Cortex of kidney (tissue), 1 donor: ENCODE results near the gene TBC1D1.

Experiments used
- DNase-seq: peaks from one replicate; lab custom pipeline; 2025; lab: John Stamatoyannopoulos, UW

The TBC1D1 gene

GRCh38 chr4:38149472-38149996, 258.6 kb downstream of the TBC1D1 start:
- no peak for DNase-seq

GRCh38 chr4:38149997-38150671, 259.2 kb downstream of the TBC1D1 start:
- DNase-seq: no peak

GRCh38 chr4:38150766-38151165, 259.9 kb downstream of the TBC1D1 start:
- DNase-seq: no peak

GRCh38 chr4:38151873-38152272, 261.0 kb downstream of the TBC1D1 start:
- DNase-seq: no peak

GRCh38 chr4:38152305-38152704, 261.4 kb downstream of the TBC1D1 start:
- DNase-seq: no peak

GRCh38 chr4:38152721-38153386, 262.0 kb downstream of the TBC1D1 start:
- no peak for DNase-seq

GRCh38 chr4:38153387-38153760, 262.5 kb downstream of the TBC1D1 start:
- DNase-seq: no peak

GRCh38 chr4:38154252-38154651, 263.4 kb downstream of the TBC1D1 start:
- no peak for DNase-seq

- DNase-seq: no peak
Measured at GRCh38 chr4:38154681-38155588, 264.1 kb downstream of the TBC1D1 start.

- no peak for DNase-seq
Measured at GRCh38 chr4:38155589-38156294, 264.9 kb downstream of the TBC1D1 start.

GRCh38 chr4:38157592-38157991, 266.7 kb downstream of the TBC1D1 start:
- no peak for DNase-seq

GRCh38 chr4:38160487-38161207, 269.8 kb downstream of the TBC1D1 start:
- DNase-seq: no peak

- DNase-seq: no peak
Measured at GRCh38 chr4:38161208-38162113, 270.6 kb downstream of the TBC1D1 start.

- no peak for DNase-seq
Measured at GRCh38 chr4:38162240-38162784, 271.4 kb downstream of the TBC1D1 start.

- no peak for DNase-seq
Measured at GRCh38 chr4:38163216-38164006, 272.5 kb downstream of the TBC1D1 start.

GRCh38 chr4:38164346-38164745, 273.5 kb downstream of the TBC1D1 start:
- no peak for DNase-seq

GRCh38 chr4:38166082-38166481, 275.2 kb downstream of the TBC1D1 start:
- no peak for DNase-seq

- DNase-seq: no peak
Measured at GRCh38 chr4:38166768-38167167, 275.9 kb downstream of the TBC1D1 start.

GRCh38 chr4:38167973-38168372, 277.1 kb downstream of the TBC1D1 start:
- no peak for DNase-seq
